ENCODE results near the gene TFDP2.
"Not testable (repeated sequence)": the region's sequence is repeated elsewhere in the genome, so short reads cannot be mapped to it uniquely, and the experiment has no call there.

DNA sequence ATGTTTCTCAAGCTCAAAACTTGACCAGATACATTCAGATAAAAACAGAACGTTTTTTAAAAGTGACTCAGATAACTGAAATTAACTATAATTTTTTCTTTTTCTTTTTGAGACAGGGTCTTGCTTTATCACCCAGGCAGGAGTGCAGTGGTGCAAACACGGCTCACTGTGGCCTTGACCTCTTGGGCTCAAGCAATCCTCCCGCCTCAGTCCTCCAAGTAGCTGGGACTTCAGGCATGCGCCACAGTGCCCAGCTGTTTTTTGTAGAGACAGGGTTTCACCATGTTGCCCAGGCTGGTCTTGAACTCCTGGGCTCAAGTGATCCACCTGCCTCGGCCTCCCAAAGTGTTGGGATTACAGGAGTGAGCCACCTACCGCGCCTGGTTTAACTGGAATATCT, 144.4 kb downstream of the TFDP2 start:
- TF ChIP-seq, protein P1, sequence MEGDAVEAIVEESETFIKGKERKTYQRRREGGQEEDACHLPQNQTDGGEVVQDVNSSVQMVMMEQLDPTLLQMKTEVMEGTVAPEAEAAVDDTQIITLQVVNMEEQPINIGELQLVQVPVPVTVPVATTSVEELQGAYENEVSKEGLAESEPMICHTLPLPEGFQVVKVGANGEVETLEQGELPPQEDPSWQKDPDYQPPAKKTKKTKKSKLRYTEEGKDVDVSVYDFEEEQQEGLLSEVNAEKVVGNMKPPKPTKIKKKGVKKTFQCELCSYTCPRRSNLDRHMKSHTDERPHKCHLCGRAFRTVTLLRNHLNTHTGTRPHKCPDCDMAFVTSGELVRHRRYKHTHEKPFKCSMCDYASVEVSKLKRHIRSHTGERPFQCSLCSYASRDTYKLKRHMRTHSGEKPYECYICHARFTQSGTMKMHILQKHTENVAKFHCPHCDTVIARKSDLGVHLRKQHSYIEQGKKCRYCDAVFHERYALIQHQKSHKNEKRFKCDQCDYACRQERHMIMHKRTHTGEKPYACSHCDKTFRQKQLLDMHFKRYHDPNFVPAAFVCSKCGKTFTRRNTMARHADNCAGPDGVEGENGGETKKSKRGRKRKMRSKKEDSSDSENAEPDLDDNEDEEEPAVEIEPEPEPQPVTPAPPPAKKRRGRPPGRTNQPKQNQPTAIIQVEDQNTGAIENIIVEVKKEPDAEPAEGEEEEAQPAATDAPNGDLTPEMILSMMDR (conservative IDR thresholded peaks at IDR 0.05; ENCODE audit: low read length), result not testable (repeated sequence)
- TF ChIP-seq EZH2phosphoT487 (IDR thresholded peaks at IDR 0.05; ENCODE audit: borderline replicate concordance), result not testable (repeated sequence)

Data from Loucy (cell line).